GM21367 (cell line): ENCODE data around the gene ZNF148.

Source experiments
- ATAC-seq: cut with Tn5 transposase; IDR thresholded peaks from one replicate; pipeline ENCODE4 v1.9.1; 2021; ENCODE audit not compliant: unreplicated experiment

Gene ZNF148

GRCh38 chr3:125229707-125230106 is 145.4 kb downstream of the ZNF148 start:
- ATAC-seq = no peak

GRCh38 chr3:125229168-125229567 is 146.0 kb downstream of the ZNF148 start:
- no peak for ATAC-seq

GRCh38 chr3:125221831-125222230 is 153.3 kb downstream of the ZNF148 start:
- no peak for ATAC-seq

- no peak for ATAC-seq
These were observed 154.2 kb downstream of the ZNF148 start for GRCh38 chr3:125220727-125221429.

GRCh38 chr3:125220183-125220582 is 154.9 kb downstream of the ZNF148 start:
- ATAC-seq = no peak

GRCh38 chr3:125219261-125219701 is 155.8 kb downstream of the ZNF148 start:
- no peak for ATAC-seq

- ATAC-seq = no peak
These were observed 160.4 kb downstream of the ZNF148 start for GRCh38 chr3:125214738-125215137.

GRCh38 chr3:125213946-125214542 is 161.1 kb downstream of the ZNF148 start:
- no peak for ATAC-seq

- ATAC-seq = no peak
These were observed 161.8 kb downstream of the ZNF148 start for GRCh38 chr3:125213364-125213755.

GRCh38 chr3:125212509-125213363 is 162.4 kb downstream of the ZNF148 start, which contains the start of gene SLC12A8:
SLC12A8 (minus strand) TSS chr3:125212748; CDS start chr3:125211349, 1,399 bp downstream.
- no peak for ATAC-seq

GRCh38 chr3:125212091-125212508 is 163.0 kb downstream of the ZNF148 start:
- ATAC-seq = no peak

- no peak for ATAC-seq
These were observed 163.5 kb downstream of the ZNF148 start for GRCh38 chr3:125211523-125212090.

GRCh38 chr3:125207949-125208568 is 167.1 kb downstream of the ZNF148 start:
- ATAC-seq = no peak

- no peak for ATAC-seq
These were observed 167.6 kb downstream of the ZNF148 start for GRCh38 chr3:125207507-125207906.

GRCh38 chr3:125206934-125207333 is 168.2 kb downstream of the ZNF148 start:
- ATAC-seq = no peak

- ATAC-seq = no peak
These were observed 171.4 kb downstream of the ZNF148 start for GRCh38 chr3:125203731-125204130.

GRCh38 chr3:125202197-125202596 is 172.9 kb downstream of the ZNF148 start:
- ATAC-seq = no peak

GRCh38 chr3:125200731-125201139 is 174.4 kb downstream of the ZNF148 start:
- peak; percentile 62 for ATAC-seq

GRCh38 chr3:125194849-125195601 is 180.1 kb downstream of the ZNF148 start:
- no peak for ATAC-seq
